Endothelial cell of umbilical vein (primary cell): Measurements from ENCODE around the gene PLEKHA6.

ENCODE experiments used
- CTCF ChIP-seq, 2 donors: IDR thresholded peaks; 1 replicate in 1 of 2; 2 replicates in 1 of 2; pipeline ENCODE4 v1.5.1; 2011; ENCODE audit warnings: low read length in 2 of 2, mild to moderate bottlenecking in 2 of 2, moderate library complexity in 2 of 2, control low read depth in 1 of 2, inconsistent platforms in 1 of 2, low read depth in 1 of 2; ENCODE audit not compliant: insufficient read depth in 1 of 2; ENCODE audit errors: extremely low read depth in 1 of 2
- EZH2 ChIP-seq: IDR thresholded peaks from 2 replicates; pipeline ENCODE4 v1.6.1; 2012; ENCODE audit warnings: borderline replicate concordance, low read depth, mild to moderate bottlenecking, moderate library complexity, low read length, inconsistent platforms; ENCODE audit not compliant: severe bottlenecking
- FOS ChIP-seq: IDR thresholded peaks from 2 replicates; pipeline ENCODE4 v1.6.1; 2011; ENCODE audit warnings: mild to moderate bottlenecking, low read length, moderate library complexity, borderline replicate concordance; ENCODE audit not compliant: insufficient read depth
- GATA2 ChIP-seq: IDR thresholded peaks from 2 replicates; pipeline ENCODE4 v1.7.0; 2011; ENCODE audit warnings: low read depth, mild to moderate bottlenecking, moderate library complexity, mixed read lengths, low read length; ENCODE audit not compliant: insufficient read length, insufficient read depth
- MAX ChIP-seq: IDR thresholded peaks from 2 replicates; pipeline ENCODE4 v1.6.1; 2011; ENCODE audit not compliant: insufficient read depth, insufficient read length
- MYC ChIP-seq: IDR thresholded peaks from one replicate; pipeline ENCODE4 v1.6.1; 2011; ENCODE audit warnings: mild to moderate bottlenecking, low read depth, low read length
- POLR2A ChIP-seq: IDR thresholded peaks from 2 replicates; pipeline ENCODE4 v1.6.1; 2012; ENCODE audit warnings: low read depth, mild to moderate bottlenecking, control low read depth, low read length
- POLR2AphosphoS5 ChIP-seq: IDR thresholded peaks from 2 replicates; pipeline ENCODE4 v1.6.1; 2012; ENCODE audit warnings: low read depth, mild to moderate bottlenecking, control low read depth, low read length, moderate library complexity; ENCODE audit not compliant: insufficient read depth

- TF ChIP-seq POLR2A = no peak
- no peak for TF ChIP-seq CTCF (IDR thresholded peaks at IDR 0.05; ENCODE audit: extremely low read depth in 1 of 2, insufficient read depth in 1 of 2, low read depth in 1 of 2, low read length in 2 of 2)
- no peak for TF ChIP-seq EZH2
- TF ChIP-seq POLR2AphosphoS5 = no peak
- TF ChIP-seq FOS = no peak
- no peak for TF ChIP-seq MYC
- no peak for TF ChIP-seq MAX
- TF ChIP-seq GATA2 = no peak
These were observed 44.9 kb upstream of the PLEKHA6 start for GRCh38 chr1:204404629-204405028.
